ENCODE results near the gene IFI27L2.

Gene IFI27L2

GRCh38 chr14:94129111-94129757 is at the start of gene IFI27L2:
TSS of gene IFI27L2 (minus strand) at chr14:94129604. CDS start at chr14:94129564, 40 bp downstream.
- Histone ChIP-seq H3K27me3 (ENCODE audit: control insufficient read depth, insufficient read depth, low read length) (no peaks in the 10 kb centered on the region), H3K4me1 (ENCODE audit: control insufficient read depth, insufficient read depth, low read length) (peaks cover 5% of the 10 kb centered on the region; the same call in 1 of the 2 replicates), H3K27ac (ENCODE audit: low read depth, low read length) (no peak within 1 kb of the TSS), H3K4me3 (ENCODE audit: low read depth, low read length) (peak within 1 kb of the TSS; percentile 78), H3K9me3 (ENCODE audit: control insufficient read depth, insufficient read depth, low read depth, low read length) (no peaks in the 10 kb centered on the region), H3K9ac (ENCODE audit: low read length) (peak within 1 kb of the TSS; percentile 41), H3K36me3 (ENCODE audit: control insufficient read depth, insufficient read depth, low read length) (no peaks in the 10 kb centered on the region)

- no peak overlapping the region for H3K9ac ChIP-seq (ENCODE audit: low read length)
- peaks cover 24% of the 10 kb centered on the region for H3K27me3 ChIP-seq (ENCODE audit: control insufficient read depth, insufficient read depth, low read length)
- H3K9me3 ChIP-seq (ENCODE audit: control insufficient read depth, insufficient read depth, low read depth, low read length) = no peaks in the 10 kb centered on the region
- no peaks in the 10 kb centered on the region for H3K36me3 ChIP-seq (ENCODE audit: control insufficient read depth, insufficient read depth, low read length)
- no peak overlapping the region for H3K27ac ChIP-seq (ENCODE audit: low read depth, low read length)
- peaks cover 11% of the 10 kb centered on the region; the same call in 1 of the 2 replicates for H3K4me1 ChIP-seq (ENCODE audit: control insufficient read depth, insufficient read depth, low read length)
- H3K4me3 ChIP-seq (ENCODE audit: low read depth, low read length) = no peak overlapping the region
Measured at GRCh38 chr14:94177806-94178205, 48.4 kb upstream of the IFI27L2 start.

- Histone ChIP-seq H3K9ac (ENCODE audit: low read length) (no peak overlapping the region), H3K9me3 (ENCODE audit: control insufficient read depth, insufficient read depth, low read depth, low read length) (no peaks in the 10 kb centered on the region), H3K27me3 (ENCODE audit: control insufficient read depth, insufficient read depth, low read length) (peaks cover 33% of the 10 kb centered on the region), H3K4me3 (ENCODE audit: low read depth, low read length) (no peak overlapping the region), H3K4me1 (ENCODE audit: control insufficient read depth, insufficient read depth, low read length) (peaks cover 12% of the 10 kb centered on the region; the same call in 1 of the 2 replicates), H3K27ac (ENCODE audit: low read depth, low read length) (no peak overlapping the region), H3K36me3 (ENCODE audit: control insufficient read depth, insufficient read depth, low read length) (no peaks in the 10 kb centered on the region)
Measured at GRCh38 chr14:94176808-94177207, 47.4 kb upstream of the IFI27L2 start.

- H3K36me3 ChIP-seq (ENCODE audit: control insufficient read depth, insufficient read depth, low read length) = no peaks in the 10 kb centered on the region
- H3K4me1 ChIP-seq (ENCODE audit: control insufficient read depth, insufficient read depth, low read length) = peaks cover 12% of the 10 kb centered on the region; the same call in 1 of the 2 replicates
- no peaks in the 10 kb centered on the region for H3K9me3 ChIP-seq (ENCODE audit: control insufficient read depth, insufficient read depth, low read depth, low read length)
- peaks cover 41% of the 10 kb centered on the region for H3K27me3 ChIP-seq (ENCODE audit: control insufficient read depth, insufficient read depth, low read length)
- no peak overlapping the region for H3K27ac ChIP-seq (ENCODE audit: low read depth, low read length)
- no peak overlapping the region for H3K9ac ChIP-seq (ENCODE audit: low read length)
- peak overlapping the region; percentile 84 for H3K4me3 ChIP-seq (ENCODE audit: low read depth, low read length)
Measured at GRCh38 chr14:94175747-94176146, 46.3 kb upstream of the IFI27L2 start.

- Histone ChIP-seq H3K4me3 (ENCODE audit: low read depth, low read length) (peak overlapping the region; percentile 84), H3K9me3 (ENCODE audit: control insufficient read depth, insufficient read depth, low read depth, low read length) (no peaks in the 10 kb centered on the region), H3K27me3 (ENCODE audit: control insufficient read depth, insufficient read depth, low read length) (peaks cover 41% of the 10 kb centered on the region), H3K4me1 (ENCODE audit: control insufficient read depth, insufficient read depth, low read length) (peaks cover 12% of the 10 kb centered on the region; the same call in 1 of the 2 replicates), H3K27ac (ENCODE audit: low read depth, low read length) (no peak overlapping the region), H3K9ac (ENCODE audit: low read length) (no peak overlapping the region), H3K36me3 (ENCODE audit: control insufficient read depth, insufficient read depth, low read length) (no peaks in the 10 kb centered on the region)
Measured at GRCh38 chr14:94175011-94175745, 45.8 kb upstream of the IFI27L2 start.

GRCh38 chr14:94174604-94175010 is 45.2 kb upstream of the IFI27L2 start:
- Histone ChIP-seq H3K4me1 (ENCODE audit: control insufficient read depth, insufficient read depth, low read length) (peaks cover 12% of the 10 kb centered on the region; the same call in 1 of the 2 replicates), H3K36me3 (ENCODE audit: control insufficient read depth, insufficient read depth, low read length) (no peaks in the 10 kb centered on the region), H3K9me3 (ENCODE audit: control insufficient read depth, insufficient read depth, low read depth, low read length) (no peaks in the 10 kb centered on the region), H3K4me3 (ENCODE audit: low read depth, low read length) (peak overlapping the region; percentile 84), H3K27me3 (ENCODE audit: control insufficient read depth, insufficient read depth, low read length) (peaks cover 41% of the 10 kb centered on the region), H3K9ac (ENCODE audit: low read length) (peak overlapping the region; percentile 7), H3K27ac (ENCODE audit: low read depth, low read length) (no peak overlapping the region)

GRCh38 chr14:94173885-94174603 is 44.6 kb upstream of the IFI27L2 start, which contains the start of gene PPP4R4:
TSS of gene PPP4R4 (plus strand) at chr14:94174322. CDS start at chr14:94174466, 144 bp downstream.
- Histone ChIP-seq H3K4me1 (ENCODE audit: control insufficient read depth, insufficient read depth, low read length) (peaks cover 12% of the 10 kb centered on the region; the same call in 1 of the 2 replicates), H3K36me3 (ENCODE audit: control insufficient read depth, insufficient read depth, low read length) (no peaks in the 10 kb centered on the region), H3K9me3 (ENCODE audit: control insufficient read depth, insufficient read depth, low read depth, low read length) (no peaks in the 10 kb centered on the region), H3K27me3 (ENCODE audit: control insufficient read depth, insufficient read depth, low read length) (peaks cover 41% of the 10 kb centered on the region), H3K27ac (ENCODE audit: low read depth, low read length) (no peak within 1 kb of the TSS; the same call in 1 of the 2 replicates), H3K9ac (ENCODE audit: low read length) (peak within 1 kb of the TSS; percentile 38), H3K4me3 (ENCODE audit: low read depth, low read length) (peak within 1 kb of the TSS; percentile 93)

GRCh38 chr14:94173471-94173884 is 44.1 kb upstream of the IFI27L2 start:
- H3K27me3 ChIP-seq (ENCODE audit: control insufficient read depth, insufficient read depth, low read length) = peaks cover 41% of the 10 kb centered on the region

GRCh38 chr14:94172545-94172944 is 43.1 kb upstream of the IFI27L2 start:
- H3K9ac ChIP-seq (ENCODE audit: low read length) = no peak overlapping the region
- no peak overlapping the region for H3K27ac ChIP-seq (ENCODE audit: low read depth, low read length)
- H3K9me3 ChIP-seq (ENCODE audit: control insufficient read depth, insufficient read depth, low read depth, low read length) = no peaks in the 10 kb centered on the region
- H3K27me3 ChIP-seq (ENCODE audit: control insufficient read depth, insufficient read depth, low read length) = peaks cover 41% of the 10 kb centered on the region
- peaks cover 9% of the 10 kb centered on the region; the same call in 1 of the 2 replicates for H3K4me1 ChIP-seq (ENCODE audit: control insufficient read depth, insufficient read depth, low read length)
- H3K4me3 ChIP-seq (ENCODE audit: low read depth, low read length) = peak overlapping the region; percentile 93; the same call in 1 of the 2 replicates
- H3K36me3 ChIP-seq (ENCODE audit: control insufficient read depth, insufficient read depth, low read length) = no peaks in the 10 kb centered on the region

More at GRCh38 chr14:94173471-94173884, 44.1 kb upstream of the IFI27L2 start:
- Histone ChIP-seq H3K4me1 (ENCODE audit: control insufficient read depth, insufficient read depth, low read length) (peaks cover 12% of the 10 kb centered on the region; the same call in 1 of the 2 replicates), H3K9me3 (ENCODE audit: control insufficient read depth, insufficient read depth, low read depth, low read length) (no peaks in the 10 kb centered on the region), H3K9ac (ENCODE audit: low read length) (peak overlapping the region; percentile 38), H3K4me3 (ENCODE audit: low read depth, low read length) (peak overlapping the region; percentile 93), H3K27ac (ENCODE audit: low read depth, low read length) (no peak overlapping the region; the same call in 1 of the 2 replicates), H3K36me3 (ENCODE audit: control insufficient read depth, insufficient read depth, low read length) (no peaks in the 10 kb centered on the region)

GRCh38 chr14:94171208-94171607 is 41.8 kb upstream of the IFI27L2 start:
- Histone ChIP-seq H3K9me3 (ENCODE audit: control insufficient read depth, insufficient read depth, low read depth, low read length) (no peaks in the 10 kb centered on the region), H3K9ac (ENCODE audit: low read length) (no peak overlapping the region), H3K36me3 (ENCODE audit: control insufficient read depth, insufficient read depth, low read length) (no peaks in the 10 kb centered on the region), H3K4me1 (ENCODE audit: control insufficient read depth, insufficient read depth, low read length) (peaks cover 6% of the 10 kb centered on the region; the same call in 1 of the 2 replicates), H3K27me3 (ENCODE audit: control insufficient read depth, insufficient read depth, low read length) (peaks cover 34% of the 10 kb centered on the region), H3K27ac (ENCODE audit: low read depth, low read length) (no peak overlapping the region), H3K4me3 (ENCODE audit: low read depth, low read length) (no peak overlapping the region)
